ENCODE measurements around the gene SHANK1. TPM values are rescaled to one million over a fixed set of nuclear protein-coding genes. Genes with fewer than 3 reads are reported as not detected.

Gene SHANK1
- total and polyA plus RNA-seq, 2 donors from 2014 or later: 0.24 to 0.35 TPM

GRCh38 chr19:50723069-50723468 is 3.5 kb upstream of the SHANK1 start, which contains the start of gene CLEC11A:
CLEC11A (plus strand) TSS chr19:50723364; CDS start chr19:50723526, 162 bp downstream.
- H3K9ac ChIP-seq (ENCODE audit: low read length in 3 of 3): peak within 1 kb of the TSS in 2 of 3 donors; percentile 34 to 36
- DNase-seq (peak; percentile 44 to 91 (median 69)), FAIRE-seq (no peak)
- peak within 1 kb of the TSS; percentile 65 to 73 (median 68) for H3K4me3 ChIP-seq (ENCODE audit: low read length in 3 of 3)
- H3K36me3 ChIP-seq (ENCODE audit: control insufficient read depth in 2 of 3, insufficient read depth in 3 of 3, low read length in 3 of 3): no peaks in the 10 kb centered on the region
- H3K27ac ChIP-seq (ENCODE audit: low read depth in 2 of 2, low read length in 2 of 2): peak within 1 kb of the TSS; percentile 11 to 60
- peaks cover 0 to 11% (median 0%) of the 10 kb centered on the region in 3 donors for H3K4me1 ChIP-seq (ENCODE audit: control insufficient read depth in 2 of 3, insufficient read depth in 2 of 3, low read depth in 1 of 3, low read length in 3 of 3)
- TF ChIP-seq, protein P1, sequence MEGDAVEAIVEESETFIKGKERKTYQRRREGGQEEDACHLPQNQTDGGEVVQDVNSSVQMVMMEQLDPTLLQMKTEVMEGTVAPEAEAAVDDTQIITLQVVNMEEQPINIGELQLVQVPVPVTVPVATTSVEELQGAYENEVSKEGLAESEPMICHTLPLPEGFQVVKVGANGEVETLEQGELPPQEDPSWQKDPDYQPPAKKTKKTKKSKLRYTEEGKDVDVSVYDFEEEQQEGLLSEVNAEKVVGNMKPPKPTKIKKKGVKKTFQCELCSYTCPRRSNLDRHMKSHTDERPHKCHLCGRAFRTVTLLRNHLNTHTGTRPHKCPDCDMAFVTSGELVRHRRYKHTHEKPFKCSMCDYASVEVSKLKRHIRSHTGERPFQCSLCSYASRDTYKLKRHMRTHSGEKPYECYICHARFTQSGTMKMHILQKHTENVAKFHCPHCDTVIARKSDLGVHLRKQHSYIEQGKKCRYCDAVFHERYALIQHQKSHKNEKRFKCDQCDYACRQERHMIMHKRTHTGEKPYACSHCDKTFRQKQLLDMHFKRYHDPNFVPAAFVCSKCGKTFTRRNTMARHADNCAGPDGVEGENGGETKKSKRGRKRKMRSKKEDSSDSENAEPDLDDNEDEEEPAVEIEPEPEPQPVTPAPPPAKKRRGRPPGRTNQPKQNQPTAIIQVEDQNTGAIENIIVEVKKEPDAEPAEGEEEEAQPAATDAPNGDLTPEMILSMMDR (IDR thresholded peaks at IDR 0.05; ENCODE audit: borderline replicate concordance, extremely low read depth, insufficient read depth): no peak
- no peaks in the 10 kb centered on the region for H3K27me3 ChIP-seq (ENCODE audit: control insufficient read depth, insufficient read depth, low read length)
- intact Hi-C loops (cut with DNase I): no loop called here
- H3K9me3 ChIP-seq (ENCODE audit: control insufficient read depth in 2 of 3, insufficient read depth in 1 of 3, low read length in 3 of 3): no peaks in the 10 kb centered on the region

DNA sequence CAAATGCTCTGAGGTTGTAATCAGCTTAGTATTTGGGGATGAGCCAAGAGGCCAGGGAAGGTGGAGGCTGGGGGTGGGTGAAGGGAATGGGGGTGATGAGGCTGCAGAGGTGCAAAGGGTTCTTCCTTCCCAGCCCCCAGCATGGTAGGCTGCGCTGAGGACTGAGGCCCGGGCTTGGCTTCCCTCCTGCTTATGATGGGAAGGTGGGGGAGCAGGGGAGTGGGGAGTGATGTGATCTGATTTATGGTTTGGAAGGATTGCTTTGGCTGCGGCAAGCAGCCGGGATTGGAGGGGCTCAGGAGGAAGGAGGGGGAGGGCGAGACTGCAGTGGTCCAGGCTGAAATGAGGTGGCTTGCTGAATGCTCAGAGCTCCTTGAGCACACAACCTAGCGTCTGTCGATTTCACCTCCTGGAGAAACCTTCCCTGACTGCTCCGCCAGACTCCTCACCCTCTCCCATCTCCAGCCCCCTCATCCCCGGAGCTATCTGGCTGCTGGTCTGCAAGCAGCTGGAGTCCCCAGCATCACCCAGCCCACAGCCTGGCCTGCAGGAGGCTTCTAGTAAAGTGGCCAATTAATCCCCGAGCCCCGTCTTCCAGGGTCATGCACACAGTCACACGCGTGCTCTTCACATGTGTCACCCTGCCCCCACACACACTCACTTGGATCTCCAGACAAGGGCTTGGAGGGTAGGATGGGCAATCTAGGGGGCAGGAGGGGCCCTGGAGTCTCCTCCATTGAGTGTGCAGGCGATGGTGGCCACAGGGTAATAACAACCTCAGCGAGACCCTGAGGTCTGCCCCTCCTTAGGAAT is 2.8 kb upstream of the SHANK1 start:
- no peak overlapping the region for H3K9ac ChIP-seq (ENCODE audit: low read length in 3 of 3)
- TF ChIP-seq, protein P1 (IDR thresholded peaks at IDR 0.05; ENCODE audit: borderline replicate concordance, extremely low read depth, insufficient read depth): no peak
- no peaks in the 10 kb centered on the region for H3K36me3 ChIP-seq (ENCODE audit: control insufficient read depth in 2 of 3, insufficient read depth in 3 of 3, low read length in 3 of 3)
- H3K9me3 ChIP-seq (ENCODE audit: control insufficient read depth in 2 of 3, insufficient read depth in 1 of 3, low read length in 3 of 3): no peaks in the 10 kb centered on the region
- peaks cover 0 to 8% (median 0%) of the 10 kb centered on the region in 3 donors for H3K4me1 ChIP-seq (ENCODE audit: control insufficient read depth in 2 of 3, insufficient read depth in 2 of 3, low read depth in 1 of 3, low read length in 3 of 3)
- DNase-seq: peak in 4 of 5 donors; percentile 73 to 84 (median 77)
- peak overlapping the region in 1 of 2 donors; percentile 7 for H3K27ac ChIP-seq (ENCODE audit: low read depth in 2 of 2, low read length in 2 of 2)
- H3K27me3 ChIP-seq (ENCODE audit: control insufficient read depth, insufficient read depth, low read length): no peaks in the 10 kb centered on the region
- no peak for FAIRE-seq
- H3K4me3 ChIP-seq (ENCODE audit: low read length in 3 of 3): peak overlapping the region in 2 of 3 donors; percentile 26 to 68
- intact Hi-C loops (cut with DNase I): no loop called here

- Histone ChIP-seq H3K9me3 (ENCODE audit: control insufficient read depth in 2 of 3, insufficient read depth in 1 of 3, low read length in 3 of 3) (no peaks in the 10 kb centered on the region), H3K4me3 (ENCODE audit: low read length in 3 of 3) (no peak overlapping the region), H3K27ac (ENCODE audit: low read depth in 2 of 2, low read length in 2 of 2) (no peak overlapping the region), H3K36me3 (ENCODE audit: control insufficient read depth in 2 of 3, insufficient read depth in 3 of 3, low read length in 3 of 3) (no peaks in the 10 kb centered on the region), H3K4me1 (ENCODE audit: control insufficient read depth in 2 of 3, insufficient read depth in 2 of 3, low read depth in 1 of 3, low read length in 3 of 3) (peaks cover 0 to 8% (median 0%) of the 10 kb centered on the region in 3 donors), H3K9ac (ENCODE audit: low read length in 3 of 3) (no peak overlapping the region), H3K27me3 (ENCODE audit: control insufficient read depth, insufficient read depth, low read length) (no peaks in the 10 kb centered on the region)
- no peak for DNase-seq
- intact Hi-C loops (cut with DNase I): no loop called here
- no peak for FAIRE-seq
- TF ChIP-seq, protein P1 (IDR thresholded peaks at IDR 0.05; ENCODE audit: borderline replicate concordance, extremely low read depth, insufficient read depth): no peak
Measured at GRCh38 chr19:50721441-50722137, 2.0 kb upstream of the SHANK1 start.
